Neural crest cell (in vitro differentiated cells): ENCODE data around the gene RNFT2. TPM values are rescaled to one million over a fixed set of nuclear protein-coding genes. Genes with fewer than 3 reads are reported as not detected.

Experiments
- DNase-seq: peaks from one replicate; pipeline ENCODE4 v3.0.0; 2021; ENCODE audit warnings: low read depth, mixed read lengths, low spot score
- H3K27ac Mint-ChIP-seq: one replicate; pipeline ENCODE4 v1.8.0; 2021; ENCODE audit warnings: mild to moderate bottlenecking, mixed read lengths; ENCODE audit not compliant: unreplicated experiment
- H3K27me3 Mint-ChIP-seq: 2 replicates; pipeline ENCODE4 v1.8.0; 2021; ENCODE audit warnings: low read depth, mild to moderate bottlenecking, mixed read lengths
- H3K36me3 Mint-ChIP-seq: 2 replicates; pipeline ENCODE4 v1.8.0; 2021; ENCODE audit warnings: low read depth, mild to moderate bottlenecking, mixed read lengths
- H3K4me1 Mint-ChIP-seq: 2 replicates; pipeline ENCODE4 v1.8.0; 2021; ENCODE audit warnings: mixed read lengths
- H3K4me3 Mint-ChIP-seq: one replicate; pipeline ENCODE4 v1.8.0; 2021; ENCODE audit warnings: mild to moderate bottlenecking, mixed read lengths
- H3K9me3 Mint-ChIP-seq: 2 replicates; pipeline ENCODE4 v1.8.0; 2021; ENCODE audit warnings: mixed read lengths
- CTCF ChIP-seq: fragments of 200-600 bp; sonication (generic); conservative IDR thresholded peaks from 2 replicates; pipeline ENCODE4 v1.5.0; 2021; ENCODE audit warnings: antibody characterized with exemption, mild to moderate bottlenecking
- total RNA-seq: library from RNA; stranded (reverse); gene quantifications from 2 replicates; pipeline ENCODE4 v1.2.1, GENCODE V29; 2021

The RNFT2 gene
- total RNA-seq, 1 donor from 2014 or later = 79.9 TPM

- Mint-ChIP-seq H3K4me3 (peak overlapping the region; percentile 81), H3K36me3 (peaks cover 4% of the 10 kb centered on the region), H3K4me1 (peaks cover 33% of the 10 kb centered on the region), H3K27me3 (no peaks in the 10 kb centered on the region), H3K27ac (peak overlapping the region; percentile 5), H3K9me3 (no peaks in the 10 kb centered on the region)
- TF ChIP-seq CTCF = no peak
- DNase-seq = no peak
Observed at GRCh38 chr12:116820064-116820656, 82.0 kb downstream of the RNFT2 start.

GRCh38 chr12:116821291-116821690 is 83.2 kb downstream of the RNFT2 start:
- no peaks in the 10 kb centered on the region for H3K9me3 Mint-ChIP-seq
- no peak for TF ChIP-seq CTCF
- H3K36me3 Mint-ChIP-seq = peaks cover 4% of the 10 kb centered on the region
- peaks cover 33% of the 10 kb centered on the region for H3K4me1 Mint-ChIP-seq
- peak; percentile 29 for DNase-seq
- H3K27me3 Mint-ChIP-seq = no peaks in the 10 kb centered on the region
- peak overlapping the region; percentile 81 for H3K4me3 Mint-ChIP-seq
- no peak overlapping the region for H3K27ac Mint-ChIP-seq

GRCh38 chr12:116827432-116827831 is 89.3 kb downstream of the RNFT2 start:
- H3K4me3 Mint-ChIP-seq = no peak overlapping the region
- no peaks in the 10 kb centered on the region for H3K27me3 Mint-ChIP-seq
- no peaks in the 10 kb centered on the region for H3K9me3 Mint-ChIP-seq
- peaks cover 8% of the 10 kb centered on the region for H3K36me3 Mint-ChIP-seq
- no peaks in the 10 kb centered on the region for H3K4me1 Mint-ChIP-seq
- H3K27ac Mint-ChIP-seq = no peak overlapping the region
- DNase-seq = no peak
- no peak for TF ChIP-seq CTCF

GRCh38 chr12:116832353-116832752 is 94.2 kb downstream of the RNFT2 start:
- Mint-ChIP-seq H3K27ac (no peak overlapping the region), H3K9me3 (no peaks in the 10 kb centered on the region), H3K36me3 (peaks cover 16% of the 10 kb centered on the region), H3K4me3 (no peak overlapping the region), H3K27me3 (no peaks in the 10 kb centered on the region), H3K4me1 (no peaks in the 10 kb centered on the region)
- TF ChIP-seq CTCF = no peak
- no peak for DNase-seq

GRCh38 chr12:116833474-116833873 is 95.4 kb downstream of the RNFT2 start:
- H3K9me3 Mint-ChIP-seq = no peaks in the 10 kb centered on the region
- H3K4me1 Mint-ChIP-seq = no peaks in the 10 kb centered on the region
- no peak overlapping the region for H3K27ac Mint-ChIP-seq
- no peak overlapping the region for H3K4me3 Mint-ChIP-seq
- no peak for TF ChIP-seq CTCF
- peaks cover 16% of the 10 kb centered on the region for H3K36me3 Mint-ChIP-seq
- DNase-seq = no peak
- no peaks in the 10 kb centered on the region for H3K27me3 Mint-ChIP-seq
